Right lobe of liver (tissue), 4 donors: Measurements from ENCODE around the gene PYGO2.

Source experiments
- CTCF ChIP-seq, 4 donors: fragments of 200-600 bp in 3 of 4; fragments of 450-650 bp in 1 of 4; IDR thresholded peaks; one replicate each; pipeline versions ENCODE4 v1.5.1 to v1.8.0; 2016 to 2022; ENCODE audit warnings: antibody characterized with exemption in 4 of 4, mild to moderate bottlenecking in 2 of 4
- POLR2A ChIP-seq: fragments of 450-650 bp; IDR thresholded peaks from one replicate; pipeline ENCODE4 v1.6.1; 2017; ENCODE audit warnings: antibody characterized with exemption, mild to moderate bottlenecking
- donor health status: DM: no; HTN: no; CAD: no.
- donor health status: DM: no; HTN: no; CAD: no.
- donor health status: DM: no; HTN: yes; CAD: no.

DNA sequence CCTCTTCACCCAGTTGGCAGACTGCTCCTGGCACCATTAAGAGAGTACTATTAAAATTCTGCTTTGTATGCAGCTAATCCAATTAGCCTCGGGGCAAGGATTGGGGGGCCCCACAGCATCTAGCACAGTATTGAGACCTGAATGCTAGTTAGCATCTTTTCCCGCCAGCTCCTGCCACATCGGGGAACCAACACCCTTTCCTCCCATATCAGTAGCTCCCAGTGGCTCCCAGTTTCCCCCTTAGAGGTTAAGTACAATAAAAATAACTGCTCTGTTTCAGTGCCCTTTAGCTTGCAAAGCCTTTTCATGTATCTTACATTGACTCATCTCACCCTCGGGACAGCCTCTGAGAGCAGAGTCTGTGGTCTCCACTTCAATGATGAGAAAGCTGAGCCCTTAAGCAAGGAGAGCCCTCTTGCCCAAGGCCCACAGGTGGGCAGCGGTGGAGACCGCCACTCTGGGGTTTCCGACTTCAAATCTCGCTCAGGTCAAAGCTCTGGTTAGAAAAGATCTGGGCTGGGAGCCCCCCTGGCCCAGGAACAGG lies 20.9 kb downstream of the PYGO2 start:
- TF ChIP-seq CTCF (IDR thresholded peaks at IDR 0.05) (no peak), POLR2A (no peak)
